H1 (cell line): ENCODE measurements around the gene SENP1. TPM values are rescaled to one million over a fixed set of nuclear protein-coding genes. Genes with fewer than 3 reads are reported as not detected.

Experiments
- ASH2L ChIP-seq: fragments of 200-600, 300-600 bp; sonication (generic); IDR thresholded peaks from one replicate; pipeline ENCODE4 v1.7.1; 2017; ENCODE audit warnings: low read length
- BACH1 ChIP-seq: IDR thresholded peaks from 2 replicates; pipeline ENCODE4 v1.6.1; 2012; ENCODE audit warnings: low read length, improper control_type of control experiment
- BRCA1 ChIP-seq: IDR thresholded peaks from 2 replicates; pipeline ENCODE4 v1.6.1; 2012; ENCODE audit warnings: low read depth, low read length, improper control_type of control experiment
- CHD7 ChIP-seq: fragments of 300-600 bp; sonication (generic); IDR thresholded peaks from 2 replicates; pipeline ENCODE4 v1.7.1; 2012; ENCODE audit warnings: low read length, moderate library complexity, mild to moderate bottlenecking, inconsistent platforms; ENCODE audit not compliant: insufficient replicate concordance
- CTCF ChIP-seq, 3 experiments: IDR thresholded peaks; 1 replicate in 2 of 3; 2 replicates in 1 of 3; pipeline versions ENCODE4 v1.5.1 to v1.6.1; 2011; ENCODE audit warnings: low read length in 3 of 3, mild to moderate bottlenecking in 3 of 3, inconsistent platforms in 2 of 3, low read depth in 1 of 3, moderate library complexity in 1 of 3; ENCODE audit not compliant: insufficient read depth in 1 of 3; ENCODE audit errors: control extremely low read depth in 1 of 3
- EGR1 ChIP-seq: IDR thresholded peaks from 2 replicates; pipeline ENCODE4 v1.6.1; 2011; ENCODE audit warnings: low read depth, low read length, borderline replicate concordance
- JUND ChIP-seq: IDR thresholded peaks from 2 replicates; pipeline ENCODE4 v1.6.1; 2011; ENCODE audit warnings: mild to moderate bottlenecking, improper control_type of control experiment, low read length
- MAX ChIP-seq: IDR thresholded peaks from 2 replicates; pipeline ENCODE4 v1.6.1; 2012; ENCODE audit warnings: inconsistent platforms
- polyA plus RNA-seq, 7 experiments: library from polyadenylated mRNA; depleted of rRNA in 3 of 7; stranded (reverse) in 5 of 7; unstranded in 2 of 7; fragments of >200 nt in 5 of 7; fragments of 200-250 nt in 2 of 7; gene quantifications; 1 replicate in 5 of 7; 2 replicates in 1 of 7; 4 replicates in 1 of 7; pipeline versions ENCODE4 v1.2.1 to v1.2.3, GENCODE V29; 2011 to 2013; ENCODE audit warnings: missing spikeins in 2 of 7, mixed read lengths in 2 of 7
- total RNA-seq: library from RNA; stranded (reverse); fragmentation: NEBNext Ultra II Directional; extraction: Animal tissue kit (Norgen Biotek cat#: 25700); gene quantifications from 2 replicates; pipeline ENCODE4 v1.2.1, GENCODE V29; 2021

Gene SENP1
- total and polyA plus RNA-seq, 2 of the 8 experiments (the other 6 are each of a cell fraction or from before 2014, with no cell fraction given): 14.2 to 31.5 TPM

GRCh38 chr12:48010366-48010970 is 95.4 kb downstream of the SENP1 start (continued):
- TF ChIP-seq CHD7 (no peak), JUND (no peak), CTCF (IDR thresholded peaks at IDR 0.05; ENCODE audit: control extremely low read depth in 1 of 3, insufficient read depth in 1 of 3, low read depth in 1 of 3, low read length in 3 of 3) (no peak), BRCA1 (no peak), MAX (no peak), ASH2L (no peak), BACH1 (no peak), EGR1 (no peak)
